Nucleus accumbens (tissue), 56 donors: ENCODE measurements around the gene CSNK1G2.
"Not testable (repeated sequence)": the region's sequence is repeated elsewhere in the genome, so short reads cannot be mapped to it uniquely, and the experiment has no call there.

Experiments
- DNase-seq, 56 donors: peaks; one replicate each; lab custom pipeline; 2025; lab: John Stamatoyannopoulos, UW

The CSNK1G2 gene

DNA sequence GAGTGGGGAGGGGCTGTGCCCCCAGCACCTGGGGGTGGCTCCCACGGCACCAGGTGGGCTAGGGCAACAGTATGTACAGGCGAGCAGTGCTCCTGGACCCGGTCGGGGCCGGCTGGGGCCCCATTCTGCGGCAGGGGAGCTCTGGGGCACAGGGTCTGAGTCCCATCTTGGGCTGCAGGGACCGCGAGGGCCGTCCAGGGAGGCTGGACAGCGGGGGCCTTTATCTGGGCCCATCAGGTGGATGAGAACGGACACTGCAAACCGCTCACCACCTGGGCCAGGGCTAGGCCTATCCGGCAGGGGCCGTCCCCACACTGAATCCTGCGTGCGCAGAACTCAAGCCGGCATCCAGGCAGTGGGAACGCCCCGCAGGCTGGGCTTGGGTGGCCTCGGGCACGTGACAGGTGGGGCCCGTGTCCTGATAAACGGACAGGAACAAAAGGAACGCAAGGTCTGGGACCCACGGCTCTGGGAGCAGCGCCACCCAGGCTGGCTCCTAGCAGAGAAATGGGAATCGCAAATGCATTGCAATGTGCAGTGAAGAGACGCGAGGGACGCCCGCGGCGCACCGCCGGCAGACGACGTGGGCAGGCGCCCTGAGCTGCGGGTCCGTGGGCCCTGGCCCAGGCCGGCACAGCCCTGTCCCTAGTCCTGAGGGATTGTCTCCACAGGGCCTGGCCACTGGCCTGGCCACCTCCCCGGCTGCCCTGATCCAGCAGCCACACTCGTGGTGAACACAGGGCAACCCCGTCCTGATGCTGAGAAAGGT, 44.8 kb downstream of the CSNK1G2 start:
- DNase-seq = no peak

DNA sequence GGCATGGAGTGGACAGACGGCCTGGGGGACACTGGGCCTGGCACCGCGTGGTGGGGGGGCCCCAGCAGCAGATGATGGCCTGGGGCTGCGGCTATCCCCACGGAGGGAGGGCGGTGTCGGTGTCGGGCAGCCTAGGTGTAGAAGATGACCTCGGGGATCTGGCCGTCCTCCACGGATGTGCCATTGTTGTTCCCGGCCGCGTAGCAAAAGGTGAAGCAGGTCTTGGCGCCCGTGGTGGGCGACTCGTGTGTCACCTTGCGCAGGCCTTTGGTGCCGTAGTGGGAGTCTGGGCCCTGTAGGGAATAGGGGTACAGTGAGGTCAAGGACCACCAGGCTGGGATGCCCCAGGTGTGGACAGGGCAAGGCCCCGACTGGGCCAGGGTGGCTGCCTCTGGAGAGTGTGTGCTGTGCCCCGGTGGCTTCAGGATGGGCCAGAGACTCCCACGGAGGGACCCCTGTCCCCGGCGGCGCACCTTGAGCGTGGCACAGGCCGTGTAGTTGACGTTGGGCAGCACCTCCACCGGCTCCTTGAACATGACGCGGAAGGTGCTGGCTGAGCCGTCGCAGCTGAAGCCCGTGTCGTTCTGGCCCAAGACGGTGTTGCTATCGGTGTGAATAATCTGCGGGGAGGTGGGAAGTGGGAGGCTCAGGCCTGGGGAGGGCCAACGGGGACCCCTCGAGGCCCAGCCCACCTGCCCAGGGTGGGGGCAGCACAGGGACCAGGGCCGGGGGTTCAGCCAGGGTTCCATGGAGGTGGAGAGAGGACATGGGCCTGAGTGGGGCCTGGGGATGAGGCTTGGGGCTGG, 45.6 kb downstream of the CSNK1G2 start:
- no peak for DNase-seq

DNA sequence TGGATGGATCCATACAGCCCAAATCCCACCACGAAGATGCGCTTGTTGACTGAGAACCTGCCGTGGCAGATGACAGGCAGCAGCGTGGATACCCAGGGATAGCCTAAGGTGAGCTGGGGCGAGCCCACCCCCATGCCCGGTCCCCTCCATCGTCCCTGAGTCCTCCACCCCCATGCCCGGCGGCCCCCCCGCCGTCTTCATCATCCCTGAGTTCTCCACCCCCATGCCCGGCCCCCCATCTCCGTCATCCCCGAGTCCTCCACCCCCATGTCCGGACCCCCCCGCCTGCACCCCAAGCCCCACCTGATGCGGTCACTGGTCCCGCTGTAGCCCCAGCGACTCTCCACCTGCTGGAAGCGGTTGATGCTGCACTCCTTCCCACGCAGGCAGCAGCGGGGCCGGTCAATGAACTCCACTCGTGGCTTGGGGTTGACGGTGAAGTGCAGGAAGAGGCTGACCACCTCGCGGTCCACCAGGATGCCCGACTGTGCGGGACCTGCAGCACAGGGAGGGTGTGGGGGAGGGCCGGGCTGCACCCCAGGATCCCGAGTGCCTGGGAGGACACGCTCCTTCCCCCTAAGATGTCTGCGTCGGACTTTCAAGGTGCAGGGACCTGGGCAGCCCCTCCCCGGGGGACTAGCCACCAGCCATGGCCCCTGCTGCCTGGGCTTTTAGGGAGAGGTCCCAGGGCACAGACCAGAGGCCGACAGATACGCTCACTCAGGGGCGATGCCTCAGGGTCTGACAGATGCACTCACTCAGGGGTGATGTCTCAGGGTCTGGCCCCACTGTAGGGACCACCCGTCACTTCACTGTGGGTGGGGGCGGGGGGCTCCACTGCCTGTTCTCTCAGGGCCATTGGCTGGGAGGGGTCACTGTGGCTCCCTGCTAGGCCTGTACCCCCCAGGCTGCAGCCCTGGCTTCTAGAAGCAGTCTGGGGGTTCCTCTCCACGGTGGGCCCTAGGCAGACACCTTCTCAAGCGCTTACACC, 46.5 kb downstream of the CSNK1G2 start:
- DNase-seq = no peak

- DNase-seq = not testable (repeated sequence)
Observed at GRCh38 chr19:1988464-1988863, 47.5 kb downstream of the CSNK1G2 start.

DNA sequence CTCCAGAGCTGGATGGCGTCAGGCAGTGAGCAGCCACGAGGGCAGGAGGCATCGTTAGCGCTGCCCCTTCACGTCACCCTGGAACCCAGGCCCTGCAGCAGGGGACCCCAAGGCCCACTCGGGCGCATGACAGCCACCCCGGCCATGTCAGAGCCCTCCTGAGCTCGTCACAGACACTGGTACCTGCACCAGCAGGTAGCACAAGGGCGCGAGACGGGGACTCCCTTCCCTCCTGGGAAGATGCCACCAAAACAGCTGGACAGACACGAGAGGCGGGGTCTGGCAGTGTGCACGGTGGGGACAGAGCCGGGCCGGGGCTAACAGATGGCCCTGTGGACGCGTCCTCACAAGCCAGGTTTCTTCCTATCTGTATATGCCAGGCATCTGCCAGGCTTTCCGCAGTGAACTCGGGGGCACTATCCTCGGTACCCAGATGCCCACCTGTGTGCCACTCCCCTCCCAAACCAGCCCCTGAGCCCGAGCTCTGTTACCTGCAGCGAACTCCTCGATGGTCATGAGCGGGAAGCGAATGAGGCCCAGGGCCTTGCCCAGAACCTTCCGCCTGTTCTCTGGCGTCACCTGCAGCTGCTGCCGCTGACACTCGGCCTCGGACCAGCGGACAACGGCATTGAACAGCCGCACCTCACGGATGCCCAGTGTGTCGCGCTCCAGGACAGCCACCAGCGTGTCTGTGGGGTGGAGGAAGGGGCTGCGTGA, 48.7 kb downstream of the CSNK1G2 start:
- no peak for DNase-seq

DNA sequence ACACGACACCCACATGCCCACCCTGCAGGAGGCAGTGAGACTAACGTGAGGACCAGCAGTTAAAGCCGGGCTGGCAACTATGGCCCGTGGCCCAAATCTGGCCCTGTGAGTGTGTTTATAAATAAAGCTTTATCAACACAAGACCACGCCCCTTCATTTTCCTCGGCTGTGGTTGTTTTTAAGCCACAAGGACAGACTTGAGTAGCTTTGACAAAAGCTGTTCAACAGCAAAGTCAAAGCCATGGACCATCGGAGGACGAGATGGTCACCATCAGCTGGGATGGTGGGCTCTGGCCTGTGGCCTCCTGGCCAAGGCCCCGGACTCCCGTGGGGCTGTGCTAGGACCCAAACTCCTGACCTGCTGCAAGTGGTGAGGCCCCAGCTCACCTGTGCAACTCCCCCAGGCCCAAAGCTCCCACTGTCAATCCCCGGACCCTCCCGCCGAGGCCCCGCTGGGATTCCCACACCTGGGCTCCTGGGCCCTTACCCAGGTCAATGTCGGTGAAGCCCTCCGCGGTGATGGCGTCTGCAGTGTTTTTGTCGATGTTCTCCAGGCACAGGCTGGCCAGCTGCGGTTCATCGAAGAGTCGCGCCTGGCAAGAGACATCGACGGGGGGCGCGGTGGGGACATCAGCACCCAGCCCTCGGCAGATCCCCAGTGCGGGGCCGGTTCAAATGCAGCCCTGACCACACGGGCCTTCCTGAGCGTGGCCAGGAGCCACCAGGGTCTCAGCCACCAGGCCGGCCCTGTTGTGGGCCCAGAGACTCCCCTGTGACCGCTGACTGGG, 49.5 kb downstream of the CSNK1G2 start:
- no peak for DNase-seq

GRCh38 chr19:1991018-1991913, 50.3 kb downstream of the CSNK1G2 start:
- DNase-seq = no peak

DNA sequence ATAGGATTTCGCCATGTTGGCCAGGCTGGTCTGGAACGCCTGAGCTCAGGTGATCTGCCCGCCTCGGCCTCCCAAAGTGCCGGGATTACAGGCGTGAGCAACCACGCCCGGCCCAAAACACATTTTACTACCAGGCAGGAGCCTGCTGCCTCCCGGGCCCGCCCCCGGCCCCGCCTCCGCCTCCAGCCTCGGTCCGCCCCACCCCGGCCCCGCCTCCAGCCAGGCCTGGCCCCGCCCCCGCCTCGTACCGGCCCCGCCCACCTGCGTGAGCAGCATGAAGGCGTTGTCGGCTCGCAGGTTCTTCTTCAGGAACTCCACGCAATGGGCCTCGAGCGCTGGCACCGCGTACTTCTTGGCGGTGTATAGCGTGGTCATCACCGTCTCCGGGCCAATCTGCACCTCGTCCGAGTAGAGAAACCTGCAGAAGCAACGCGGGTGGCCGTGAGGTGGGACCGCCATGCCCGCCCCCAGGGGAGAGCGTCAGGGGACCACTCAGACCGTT, 51.8 kb downstream of the CSNK1G2 start:
- DNase-seq = no peak

GRCh38 chr19:1997353-1998233, 56.6 kb downstream of the CSNK1G2 start:
- DNase-seq = peak in 5 of 56 donors; percentile 0 to 43 (median 20)

GRCh38 chr19:1998712-1999708, 58.0 kb downstream of the CSNK1G2 start:
- DNase-seq = no peak

DNA sequence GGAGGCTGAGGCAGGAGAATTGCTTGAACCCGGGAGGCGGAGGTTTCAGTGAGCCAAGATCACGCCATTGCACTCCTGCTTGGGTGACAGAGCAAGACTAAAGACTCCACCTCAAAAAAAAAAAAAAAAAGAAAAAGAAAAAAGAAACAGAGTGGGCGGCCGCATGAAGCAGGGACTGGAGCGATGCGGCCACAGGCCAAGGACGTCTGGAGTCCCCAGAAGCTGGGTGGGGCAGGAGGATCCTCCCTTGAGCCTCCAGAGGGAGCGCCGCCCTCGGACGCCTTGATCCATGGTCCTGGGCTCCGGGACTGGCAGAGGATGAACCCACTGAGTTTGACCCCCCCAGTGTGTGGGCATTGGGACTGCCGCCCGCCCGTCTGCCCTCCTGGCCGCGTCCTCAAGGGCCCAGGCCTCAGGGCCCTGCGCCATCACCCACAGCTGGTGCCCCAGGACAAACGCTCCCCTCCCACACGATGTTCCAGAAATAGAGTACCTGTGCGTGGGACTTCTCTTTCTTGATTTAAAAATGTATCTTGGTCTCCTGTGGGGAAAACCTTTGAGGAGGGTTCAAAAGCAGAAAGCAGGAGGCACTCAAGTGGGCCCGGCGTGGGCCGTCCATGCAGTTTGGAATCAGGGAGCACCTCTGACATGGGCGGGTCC, 59.0 kb downstream of the CSNK1G2 start:
- peak in 2 of 56 donors; percentile 30 to 60 for DNase-seq

DNA sequence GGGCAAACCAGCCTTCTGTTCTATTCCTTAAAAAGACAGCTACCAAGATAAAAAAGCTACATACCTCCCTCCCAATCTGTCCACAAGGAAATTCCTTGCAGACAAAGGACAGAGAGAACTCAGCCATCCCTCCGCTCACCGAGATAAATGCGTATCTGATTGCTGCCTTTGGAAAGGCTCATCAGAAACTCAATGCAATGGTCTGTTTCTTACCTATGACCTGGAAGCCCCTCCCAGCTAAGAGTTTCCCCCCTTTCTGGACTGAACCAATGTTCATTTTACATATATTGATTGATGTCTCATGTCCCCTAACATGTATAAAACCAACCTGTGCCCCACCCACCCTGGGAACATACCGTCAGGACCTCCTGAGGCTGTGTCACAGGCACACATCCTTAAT, 62.9 kb downstream of the CSNK1G2 start:
- no peak for DNase-seq

DNA sequence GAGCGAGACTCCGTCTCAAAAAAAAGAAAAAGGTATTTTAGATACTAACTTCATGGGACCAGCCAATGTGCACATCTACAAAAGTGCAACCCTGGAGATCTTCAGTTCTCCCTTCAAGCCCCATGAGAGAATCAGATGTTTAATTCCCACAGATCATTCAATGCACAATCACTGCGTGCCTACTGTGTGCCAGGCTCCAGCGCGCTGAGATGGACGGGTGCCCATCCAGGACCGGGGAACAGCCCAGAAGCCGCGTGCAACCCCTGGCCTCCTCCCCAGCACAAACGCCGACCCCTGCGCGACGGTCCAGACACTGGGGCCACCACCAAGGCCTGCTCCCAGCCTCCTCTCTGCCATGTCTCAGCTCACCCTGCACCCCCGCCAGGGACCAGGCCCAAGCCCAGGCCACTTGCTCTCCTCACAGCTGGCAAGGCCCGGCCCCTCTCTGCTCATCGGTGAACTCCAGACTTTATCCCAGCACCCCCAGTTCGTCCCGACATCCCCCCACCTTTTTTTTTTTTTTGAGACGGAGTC, 69.2 kb downstream of the CSNK1G2 start:
- no peak for DNase-seq

DNA sequence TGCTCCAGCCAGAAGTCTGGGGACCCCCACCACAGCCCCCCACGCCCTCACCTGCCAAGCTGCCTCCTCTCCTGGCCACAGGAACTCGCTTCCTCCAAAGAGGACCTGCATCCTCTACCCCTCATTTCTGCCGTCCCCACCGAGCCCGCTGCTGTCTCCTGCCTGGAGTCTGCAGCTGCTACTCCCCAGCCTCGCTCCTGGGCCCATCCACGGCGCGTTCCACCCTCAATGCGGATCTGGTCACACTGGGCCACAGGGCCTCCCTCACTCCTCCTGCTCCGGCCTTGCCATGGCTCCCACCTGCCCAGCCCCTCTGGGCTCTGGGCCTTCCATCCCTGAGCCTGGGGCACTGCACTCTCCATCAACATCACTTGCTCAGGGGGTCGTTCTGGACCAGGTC, 70.2 kb downstream of the CSNK1G2 start:
- no peak for DNase-seq
